Suppressor macrophage treated with lipopolysaccharide for 4 hours (primary cell): ENCODE measurements around the gene AVPR2.
A peak's percentile ranks its signal among the peaks of the same experiment; 100 is the strongest.

Experiments
- DNase-seq: peaks from one replicate; pipeline ENCODE4 v3.0.0-alpha.2; 2020

AVPR2 gene

GRCh38 chrX:153920546-153920945, 16.1 kb downstream of the AVPR2 start:
- DNase-seq = no peak

GRCh38 chrX:153921070-153921469, 16.6 kb downstream of the AVPR2 start:
- DNase-seq = no peak

GRCh38 chrX:153921511-153922446, 17.3 kb downstream of the AVPR2 start:
- no peak for DNase-seq

GRCh38 chrX:153922932-153923857, 18.7 kb downstream of the AVPR2 start:
- peak; percentile 42 for DNase-seq

GRCh38 chrX:153924149-153924861, 19.8 kb downstream of the AVPR2 start:
- peak; percentile 69 for DNase-seq

- no peak for DNase-seq
Measured at GRCh38 chrX:153925387-153925738, 20.9 kb downstream of the AVPR2 start.

GRCh38 chrX:153925739-153926551, 21.5 kb downstream of the AVPR2 start, which contains the start of gene ARHGAP4:
TSS of gene ARHGAP4 (minus strand) at chrX:153926264. CDS start at chrX:153926202, 62 bp downstream.
- no peak for DNase-seq

GRCh38 chrX:153926552-153926857, 22.0 kb downstream of the AVPR2 start:
- DNase-seq = no peak

- peak; percentile 72 for DNase-seq
Measured at GRCh38 chrX:153926858-153927671, 22.6 kb downstream of the AVPR2 start.

- DNase-seq = no peak
Measured at GRCh38 chrX:153927672-153927921, 23.1 kb downstream of the AVPR2 start.

GRCh38 chrX:153927922-153928760, 23.7 kb downstream of the AVPR2 start:
- peak; percentile 97 for DNase-seq

GRCh38 chrX:153928846-153929245, 24.4 kb downstream of the AVPR2 start:
- no peak for DNase-seq

- DNase-seq = no peak
Measured at GRCh38 chrX:153929576-153929975, 25.1 kb downstream of the AVPR2 start.

- no peak for DNase-seq
Measured at GRCh38 chrX:153930011-153930910, 25.8 kb downstream of the AVPR2 start.

- DNase-seq = no peak
Measured at GRCh38 chrX:153931151-153931550, 26.7 kb downstream of the AVPR2 start.

- DNase-seq = no peak
Measured at GRCh38 chrX:153931748-153932147, 27.3 kb downstream of the AVPR2 start.

- no peak for DNase-seq
Measured at GRCh38 chrX:153932220-153932915, 27.9 kb downstream of the AVPR2 start.

- peak; percentile 25 for DNase-seq
Measured at GRCh38 chrX:153933748-153934147, 29.3 kb downstream of the AVPR2 start.
